Skeletal muscle tissue (tissue), 4 donors: ENCODE measurements around the gene RPS19BP1. TPM values are rescaled to one million over a fixed set of nuclear protein-coding genes. Genes with fewer than 3 reads are reported as not detected.

Source experiments
- H3K27ac ChIP-seq: one replicate; pipeline ENCODE4 v1.7.0; 2013; ENCODE audit warnings: mild to moderate bottlenecking, low read depth, low read length, inconsistent platforms
- H3K27me3 ChIP-seq, 3 donors: one replicate each; pipeline ENCODE4 v1.7.0; 2013; ENCODE audit warnings: low read length in 3 of 3; ENCODE audit not compliant: control insufficient read depth in 3 of 3, insufficient read depth in 3 of 3
- H3K36me3 ChIP-seq, 3 donors: one replicate each; pipeline ENCODE4 v1.7.0; 2013; ENCODE audit warnings: low read length in 3 of 3; ENCODE audit not compliant: control insufficient read depth in 3 of 3, insufficient read depth in 3 of 3
- H3K4me1 ChIP-seq, 3 donors: one replicate each; pipeline ENCODE4 v1.7.0; 2013; ENCODE audit warnings: low read length in 3 of 3, mild to moderate bottlenecking in 3 of 3; ENCODE audit not compliant: control insufficient read depth in 3 of 3, insufficient read depth in 3 of 3
- H3K4me3 ChIP-seq, 3 donors: one replicate each; pipeline ENCODE4 v1.7.0; 2013; ENCODE audit warnings: low read length in 3 of 3
- H3K9ac ChIP-seq, 3 donors: one replicate each; pipeline ENCODE4 v1.7.0; 2013; ENCODE audit warnings: low read length in 3 of 3, mild to moderate bottlenecking in 3 of 3, moderate library complexity in 2 of 3, low read depth in 1 of 3
- H3K9me3 ChIP-seq, 3 donors: one replicate each; pipeline ENCODE4 v1.7.0; 2013; ENCODE audit warnings: low read length in 3 of 3; ENCODE audit not compliant: control insufficient read depth in 3 of 3
- total RNA-seq: library from RNA; depleted of rRNA; stranded (reverse); fragments of >200 nt; gene quantifications from one replicate; pipeline ENCODE4 v1.2.3, GENCODE V29; 2014
- donor health status: Osteomylitis.

Gene RPS19BP1
- total RNA-seq, 1 donor from 2014 or later, result 27.7 TPM

- no peaks in the 10 kb centered on the region for H3K27me3 ChIP-seq
- no peak overlapping the region for H3K27ac ChIP-seq
- peaks cover 0 to 1% (median 0%) of the 10 kb centered on the region in 3 donors for H3K36me3 ChIP-seq
- no peak overlapping the region for H3K9ac ChIP-seq
- H3K4me1 ChIP-seq, result peaks cover 0 to 11% (median 4%) of the 10 kb centered on the region in 3 donors
- no peak overlapping the region for H3K4me3 ChIP-seq
- no peaks in the 10 kb centered on the region for H3K9me3 ChIP-seq
Measured at GRCh38 chr22:39486951-39487825, 45.4 kb downstream of the RPS19BP1 start.

DNA sequence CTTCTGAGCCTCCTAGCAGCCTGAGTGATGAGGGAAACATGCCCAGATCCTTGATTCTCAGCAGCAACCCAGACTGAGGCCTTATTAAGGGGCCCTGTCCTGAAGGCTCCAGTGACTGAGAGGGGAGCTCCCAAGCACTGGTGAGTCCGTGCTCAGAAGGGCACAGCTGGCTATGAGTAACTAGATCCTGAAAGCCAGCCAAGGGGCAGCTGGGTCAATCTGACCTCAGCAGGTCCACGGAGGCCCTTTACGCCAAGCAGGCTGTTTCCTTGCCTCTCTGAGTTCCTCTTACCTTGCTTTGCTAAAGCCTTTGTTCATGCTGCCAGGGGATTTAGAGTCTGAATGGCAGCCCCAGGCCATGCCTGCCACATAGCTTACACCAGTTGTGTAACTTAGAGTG lies 49.8 kb downstream of the RPS19BP1 start:
- no peak overlapping the region for H3K4me3 ChIP-seq
- H3K9ac ChIP-seq, result no peak overlapping the region
- no peak overlapping the region for H3K27ac ChIP-seq

GRCh38 chr22:39481595-39481994 lies 51.0 kb downstream of the RPS19BP1 start:
- Histone ChIP-seq H3K4me1 (peaks cover 0 to 3% (median 0%) of the 10 kb centered on the region in 3 donors), H3K27ac (no peak overlapping the region), H3K9me3 (no peaks in the 10 kb centered on the region), H3K4me3 (no peak overlapping the region), H3K9ac (no peak overlapping the region), H3K27me3 (peaks cover 0 to 13% (median 0%) of the 10 kb centered on the region in 3 donors), H3K36me3 (no peaks in the 10 kb centered on the region)

More for the DNA sequence above, 49.8 kb downstream of the RPS19BP1 start:
- Histone ChIP-seq H3K36me3 (no peaks in the 10 kb centered on the region), H3K27me3 (peaks cover 0 to 12% (median 0%) of the 10 kb centered on the region in 3 donors), H3K4me1 (peaks cover 0 to 2% (median 0%) of the 10 kb centered on the region in 3 donors), H3K9me3 (no peaks in the 10 kb centered on the region)

DNA sequence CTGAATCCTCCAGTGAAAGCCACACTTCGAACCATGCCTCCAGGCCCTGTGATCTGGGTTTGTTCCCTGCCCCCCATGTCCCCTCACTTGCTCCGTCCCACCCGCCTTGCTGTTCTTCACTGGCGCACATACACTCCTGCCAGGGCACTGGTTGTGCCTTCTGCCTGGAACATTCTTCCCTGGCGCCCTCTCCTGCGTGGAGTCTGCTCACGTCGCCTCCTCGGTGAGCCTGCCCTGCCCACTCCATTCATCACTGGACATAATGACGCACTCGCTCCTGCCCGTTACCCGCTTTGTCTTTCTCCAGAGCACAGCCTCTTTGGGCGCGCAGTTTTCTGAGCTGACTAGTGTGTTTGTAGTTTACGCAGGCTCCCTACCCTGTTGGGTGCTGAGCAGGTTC lies 51.5 kb downstream of the RPS19BP1 start:
- peaks cover 0 to 3% (median 0%) of the 10 kb centered on the region in 3 donors for H3K4me1 ChIP-seq
- H3K9me3 ChIP-seq, result no peaks in the 10 kb centered on the region
- no peak overlapping the region for H3K4me3 ChIP-seq
- H3K9ac ChIP-seq, result no peak overlapping the region
- peaks cover 0 to 13% (median 0%) of the 10 kb centered on the region in 3 donors for H3K27me3 ChIP-seq
- no peaks in the 10 kb centered on the region for H3K36me3 ChIP-seq
- H3K27ac ChIP-seq, result no peak overlapping the region

- no peak overlapping the region for H3K27ac ChIP-seq
- H3K36me3 ChIP-seq, result no peaks in the 10 kb centered on the region
- no peak overlapping the region for H3K9ac ChIP-seq
- H3K27me3 ChIP-seq, result peaks cover 0 to 13% (median 0%) of the 10 kb centered on the region in 3 donors
- H3K4me3 ChIP-seq, result no peak overlapping the region
- peaks cover 0 to 3% (median under 1%) of the 10 kb centered on the region in 3 donors for H3K4me1 ChIP-seq
- no peaks in the 10 kb centered on the region for H3K9me3 ChIP-seq
Measured at GRCh38 chr22:39480557-39480956, 52.0 kb downstream of the RPS19BP1 start.

DNA sequence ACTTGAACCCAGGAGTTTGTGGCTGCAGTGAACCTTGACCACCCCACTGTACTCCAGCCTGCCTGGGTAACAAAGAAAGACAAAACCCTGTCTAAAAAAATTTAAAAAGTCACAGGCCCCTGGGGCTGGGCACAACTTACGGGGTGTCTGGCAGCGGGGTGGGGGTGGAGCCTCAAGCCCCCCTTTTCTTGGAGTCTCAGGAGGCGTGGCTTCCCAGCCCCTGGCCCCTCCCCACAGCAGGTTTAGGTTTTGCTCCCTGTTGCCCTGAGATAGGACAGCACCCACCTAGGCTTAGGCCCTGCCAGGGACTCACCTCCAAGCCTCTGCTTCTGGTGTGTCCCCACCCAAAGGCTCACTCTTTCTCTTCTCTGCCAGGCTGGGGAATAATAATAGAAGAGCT lies 53.3 kb downstream of the RPS19BP1 start:
- Histone ChIP-seq H3K4me3 (no peak overlapping the region), H3K9ac (no peak overlapping the region), H3K36me3 (no peaks in the 10 kb centered on the region), H3K9me3 (no peaks in the 10 kb centered on the region), H3K27ac (no peak overlapping the region), H3K4me1 (peaks cover 0 to 9% (median 9%) of the 10 kb centered on the region in 3 donors), H3K27me3 (peaks cover 0 to 13% (median 0%) of the 10 kb centered on the region in 3 donors)

Other genes starting within 250 kb of the RPS19BP1 start
- 2,602 TPM for gene RPL3, start 213.1 kb downstream of the RPS19BP1 start, total RNA-seq
- 5.7 TPM for gene SYNGR1, start 182.8 kb downstream of the RPS19BP1 start, total RNA-seq
- gene TAB1, start 133.0 kb downstream of the RPS19BP1 start, total RNA-seq, result 12.0 TPM
- gene MGAT3, start 75.7 kb downstream of the RPS19BP1 start, total RNA-seq, result 2.1 TPM
- gene MIEF1, start 30.5 kb downstream of the RPS19BP1 start, total RNA-seq, result 10.4 TPM
- gene ATF4, start 12.2 kb downstream of the RPS19BP1 start, total RNA-seq, result 136 TPM
- gene CACNA1I, start 38.0 kb upstream of the RPS19BP1 start, total RNA-seq, result not detected